ENCODE data around the gene CAMK1D.

The CAMK1D gene

DNA sequence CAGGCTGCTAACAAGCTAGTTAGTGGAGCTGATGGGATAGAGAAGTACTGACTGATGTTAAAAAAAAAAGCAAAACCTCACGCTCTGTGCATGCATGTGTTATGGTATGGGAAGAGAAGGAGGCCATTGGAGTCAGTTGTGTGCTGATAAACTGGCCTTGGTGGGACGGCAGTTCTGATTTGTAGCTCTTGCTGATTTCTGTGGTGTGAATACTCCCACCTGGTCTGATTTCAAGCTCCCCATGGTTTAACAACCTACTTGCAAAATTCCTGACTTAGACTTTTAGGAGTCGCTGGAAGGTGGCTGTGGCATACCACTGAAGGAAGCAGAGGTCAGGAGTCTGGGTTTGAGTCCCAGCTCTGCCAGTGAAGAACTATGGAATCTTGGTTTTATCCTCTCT, 15.2 kb downstream of the CAMK1D start:
- peaks cover 2% of the 10 kb centered on the region for H3K4me1 Mint-ChIP-seq
- no peaks in the 10 kb centered on the region for H3K36me3 Mint-ChIP-seq (ENCODE audit: low read depth)
- H3K4me3 Mint-ChIP-seq, result no peak overlapping the region
- peaks cover 18% of the 10 kb centered on the region for H3K27me3 Mint-ChIP-seq (ENCODE audit: low read depth)
- H3K9me3 Mint-ChIP-seq, result no peaks in the 10 kb centered on the region
- no peak overlapping the region for H3K27ac Mint-ChIP-seq
- TF ChIP-seq, protein P1, sequence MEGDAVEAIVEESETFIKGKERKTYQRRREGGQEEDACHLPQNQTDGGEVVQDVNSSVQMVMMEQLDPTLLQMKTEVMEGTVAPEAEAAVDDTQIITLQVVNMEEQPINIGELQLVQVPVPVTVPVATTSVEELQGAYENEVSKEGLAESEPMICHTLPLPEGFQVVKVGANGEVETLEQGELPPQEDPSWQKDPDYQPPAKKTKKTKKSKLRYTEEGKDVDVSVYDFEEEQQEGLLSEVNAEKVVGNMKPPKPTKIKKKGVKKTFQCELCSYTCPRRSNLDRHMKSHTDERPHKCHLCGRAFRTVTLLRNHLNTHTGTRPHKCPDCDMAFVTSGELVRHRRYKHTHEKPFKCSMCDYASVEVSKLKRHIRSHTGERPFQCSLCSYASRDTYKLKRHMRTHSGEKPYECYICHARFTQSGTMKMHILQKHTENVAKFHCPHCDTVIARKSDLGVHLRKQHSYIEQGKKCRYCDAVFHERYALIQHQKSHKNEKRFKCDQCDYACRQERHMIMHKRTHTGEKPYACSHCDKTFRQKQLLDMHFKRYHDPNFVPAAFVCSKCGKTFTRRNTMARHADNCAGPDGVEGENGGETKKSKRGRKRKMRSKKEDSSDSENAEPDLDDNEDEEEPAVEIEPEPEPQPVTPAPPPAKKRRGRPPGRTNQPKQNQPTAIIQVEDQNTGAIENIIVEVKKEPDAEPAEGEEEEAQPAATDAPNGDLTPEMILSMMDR (IDR thresholded peaks at IDR 0.05; ENCODE audit: unreplicated experiment in 3 of 3), result no peak

DNA sequence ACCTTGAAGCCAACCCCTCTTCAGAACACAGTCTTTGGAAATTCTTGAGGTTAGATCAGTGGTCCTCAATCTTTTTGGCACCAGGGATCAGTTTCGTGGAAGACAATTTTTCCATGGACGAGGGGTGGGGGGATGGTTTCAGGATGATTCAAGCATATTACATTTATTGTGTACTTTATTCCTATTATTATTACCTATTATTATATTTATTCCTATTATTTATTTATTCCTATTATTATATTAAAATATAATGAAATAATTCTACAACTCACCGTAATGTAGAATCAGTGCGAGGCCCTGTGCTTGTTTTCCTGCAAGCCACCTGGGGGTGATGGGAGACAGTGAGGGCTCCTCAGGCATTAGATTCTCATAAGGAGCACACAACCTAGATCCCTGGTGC, 17.9 kb downstream of the CAMK1D start:
- no peaks in the 10 kb centered on the region for H3K36me3 Mint-ChIP-seq (ENCODE audit: low read depth)
- TF ChIP-seq, protein P1 (IDR thresholded peaks at IDR 0.05; ENCODE audit: unreplicated experiment in 3 of 3), result no peak
- H3K9me3 Mint-ChIP-seq, result no peaks in the 10 kb centered on the region
- peaks cover 4% of the 10 kb centered on the region for H3K27me3 Mint-ChIP-seq (ENCODE audit: low read depth)
- no peak overlapping the region for H3K27ac Mint-ChIP-seq
- H3K4me3 Mint-ChIP-seq, result no peak overlapping the region
- H3K4me1 Mint-ChIP-seq, result no peaks in the 10 kb centered on the region

DNA sequence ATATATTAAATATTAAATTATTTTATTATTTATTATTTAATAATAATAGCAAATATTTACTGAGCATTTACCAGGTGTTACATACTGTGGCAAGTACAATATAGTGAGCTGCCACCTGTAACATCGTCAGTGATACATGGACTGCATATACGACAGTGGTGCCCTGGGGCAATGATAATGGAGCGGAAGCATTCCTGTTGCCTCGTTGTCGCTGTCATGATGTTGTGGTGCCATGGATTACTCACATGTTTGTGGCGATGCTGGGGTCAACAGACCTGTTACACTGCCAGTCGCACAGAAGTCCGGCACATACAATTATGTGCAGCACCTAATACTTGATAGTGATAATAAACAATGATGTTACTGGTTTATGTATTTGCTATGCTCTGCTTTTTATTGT, 20.6 kb downstream of the CAMK1D start:
- H3K4me1 Mint-ChIP-seq, result no peaks in the 10 kb centered on the region
- TF ChIP-seq, protein P1 (IDR thresholded peaks at IDR 0.05; ENCODE audit: unreplicated experiment in 3 of 3), result no peak

DNA sequence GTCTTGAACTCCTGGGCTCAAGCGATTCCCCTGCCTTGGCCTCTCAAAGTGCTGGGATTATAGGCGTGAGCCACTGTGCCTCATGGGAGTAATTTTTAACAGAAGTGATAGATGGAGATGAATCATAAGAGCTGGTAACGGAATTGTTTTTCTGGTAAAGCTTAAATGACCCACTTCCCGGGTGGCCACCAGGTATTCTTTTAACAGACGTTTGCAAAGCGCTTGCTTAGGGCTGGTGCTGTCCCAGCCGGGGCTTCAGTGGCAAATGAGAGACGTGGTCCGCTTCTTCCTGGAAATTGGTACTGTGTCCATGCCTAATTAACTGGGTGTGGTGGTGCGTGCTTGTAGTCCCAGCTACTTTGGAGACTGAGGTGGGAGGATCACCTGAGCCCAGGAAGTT, 23.5 kb downstream of the CAMK1D start:
- no peaks in the 10 kb centered on the region for H3K27me3 Mint-ChIP-seq (ENCODE audit: low read depth)
- TF ChIP-seq, protein P1 (IDR thresholded peaks at IDR 0.05; ENCODE audit: unreplicated experiment in 3 of 3), result no peak
- H3K36me3 Mint-ChIP-seq (ENCODE audit: low read depth), result no peaks in the 10 kb centered on the region
- no peak overlapping the region for H3K27ac Mint-ChIP-seq
- H3K4me3 Mint-ChIP-seq, result no peak overlapping the region
- no peaks in the 10 kb centered on the region for H3K4me1 Mint-ChIP-seq
- H3K9me3 Mint-ChIP-seq, result no peaks in the 10 kb centered on the region

More for the DNA sequence above, 20.6 kb downstream of the CAMK1D start:
- Mint-ChIP-seq H3K27me3 (ENCODE audit: low read depth) (peaks cover 2% of the 10 kb centered on the region), H3K27ac (no peak overlapping the region), H3K4me3 (no peak overlapping the region), H3K9me3 (no peaks in the 10 kb centered on the region), H3K36me3 (ENCODE audit: low read depth) (no peaks in the 10 kb centered on the region)

DNA sequence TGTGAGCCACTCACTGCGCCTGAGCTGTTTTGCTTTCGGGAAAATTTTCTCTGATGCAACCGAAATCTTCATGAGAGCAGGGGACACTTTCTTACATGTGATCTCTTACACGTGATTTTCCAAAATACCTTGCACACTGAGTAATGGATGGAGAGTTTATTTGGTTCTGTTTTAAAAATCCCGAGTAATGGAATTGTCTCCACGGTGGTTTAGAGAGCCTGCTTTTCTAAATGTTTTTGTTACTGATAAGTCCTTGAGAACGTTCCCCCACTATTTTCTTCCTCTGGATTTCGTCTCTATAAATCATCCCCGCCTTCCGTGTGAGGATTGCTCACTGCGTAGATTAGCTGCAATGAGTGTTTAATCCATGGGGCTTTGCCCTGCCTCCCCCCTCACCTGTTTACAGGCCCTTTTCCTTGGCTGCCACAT, 25.7 kb downstream of the CAMK1D start:
- Mint-ChIP-seq H3K27ac (no peak overlapping the region), H3K4me1 (no peaks in the 10 kb centered on the region), H3K9me3 (no peaks in the 10 kb centered on the region), H3K4me3 (no peak overlapping the region), H3K36me3 (ENCODE audit: low read depth) (no peaks in the 10 kb centered on the region), H3K27me3 (ENCODE audit: low read depth) (no peaks in the 10 kb centered on the region)
- TF ChIP-seq, protein P1 (IDR thresholded peaks at IDR 0.05; ENCODE audit: unreplicated experiment in 3 of 3), result no peak

DNA sequence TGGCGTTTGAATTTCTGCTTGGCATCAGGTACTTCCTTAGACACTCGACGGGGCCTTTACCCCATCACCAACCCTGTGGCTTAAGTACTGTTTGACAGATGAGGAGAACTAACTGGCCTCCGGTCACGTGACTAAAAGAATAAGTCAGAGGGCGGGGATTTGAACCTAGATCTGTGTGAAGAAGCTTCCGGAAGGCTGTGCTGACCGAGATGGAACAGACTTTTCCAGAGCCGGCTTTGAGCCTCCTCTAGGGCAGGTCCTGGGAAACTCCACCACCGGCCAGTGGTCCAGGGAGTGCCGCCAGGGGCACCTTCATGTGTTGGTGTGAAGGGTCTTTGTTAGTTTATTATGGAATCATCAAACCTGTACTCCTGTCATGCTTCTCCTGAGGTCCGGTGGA, 26.9 kb downstream of the CAMK1D start:
- Mint-ChIP-seq H3K9me3 (no peaks in the 10 kb centered on the region), H3K4me3 (no peak overlapping the region), H3K27me3 (ENCODE audit: low read depth) (no peaks in the 10 kb centered on the region), H3K36me3 (ENCODE audit: low read depth) (no peaks in the 10 kb centered on the region), H3K4me1 (no peaks in the 10 kb centered on the region), H3K27ac (no peak overlapping the region)
- TF ChIP-seq, protein P1 (IDR thresholded peaks at IDR 0.05; ENCODE audit: unreplicated experiment in 3 of 3), result no peak
